PC-3 (cell line): ENCODE measurements around the gene DBF4B.

ENCODE experiments used
- EZH2 ChIP-seq: fragments of 300-600 bp; sonication (generic); IDR thresholded peaks from one replicate; pipeline ENCODE4 v1.6.1; 2017; ENCODE audit warnings: antibody characterized with exemption, mild to moderate bottlenecking, low read length; ENCODE audit not compliant: unreplicated experiment
- EZH2phosphoT487 ChIP-seq: fragments of 300-600 bp; sonication (generic); IDR thresholded peaks from 2 replicates; pipeline ENCODE4 v1.6.1; 2018; ENCODE audit warnings: mild to moderate bottlenecking, antibody characterized with exemption, low read length, borderline replicate concordance
- TF ChIP-seq, protein P1 (sequence below): fragments of 300-600 bp; sonication (generic); conservative IDR thresholded peaks from 2 replicates; pipeline ENCODE4 v1.5.1; 2017; ENCODE audit warnings: antibody characterized with exemption, low read depth, mild to moderate bottlenecking, low read length

GRCh38 chr17:44778656-44779210 lies 70.3 kb downstream of the DBF4B start:
- TF ChIP-seq, protein P1, sequence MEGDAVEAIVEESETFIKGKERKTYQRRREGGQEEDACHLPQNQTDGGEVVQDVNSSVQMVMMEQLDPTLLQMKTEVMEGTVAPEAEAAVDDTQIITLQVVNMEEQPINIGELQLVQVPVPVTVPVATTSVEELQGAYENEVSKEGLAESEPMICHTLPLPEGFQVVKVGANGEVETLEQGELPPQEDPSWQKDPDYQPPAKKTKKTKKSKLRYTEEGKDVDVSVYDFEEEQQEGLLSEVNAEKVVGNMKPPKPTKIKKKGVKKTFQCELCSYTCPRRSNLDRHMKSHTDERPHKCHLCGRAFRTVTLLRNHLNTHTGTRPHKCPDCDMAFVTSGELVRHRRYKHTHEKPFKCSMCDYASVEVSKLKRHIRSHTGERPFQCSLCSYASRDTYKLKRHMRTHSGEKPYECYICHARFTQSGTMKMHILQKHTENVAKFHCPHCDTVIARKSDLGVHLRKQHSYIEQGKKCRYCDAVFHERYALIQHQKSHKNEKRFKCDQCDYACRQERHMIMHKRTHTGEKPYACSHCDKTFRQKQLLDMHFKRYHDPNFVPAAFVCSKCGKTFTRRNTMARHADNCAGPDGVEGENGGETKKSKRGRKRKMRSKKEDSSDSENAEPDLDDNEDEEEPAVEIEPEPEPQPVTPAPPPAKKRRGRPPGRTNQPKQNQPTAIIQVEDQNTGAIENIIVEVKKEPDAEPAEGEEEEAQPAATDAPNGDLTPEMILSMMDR = no peak
- TF ChIP-seq EZH2phosphoT487 (no peak), EZH2 (no peak)
